ENCODE measurements around the gene CHTF8. TPM values are rescaled to one million over a fixed set of nuclear protein-coding genes. Genes with fewer than 3 reads are reported as not detected.

CHTF8 gene
- total RNA-seq, 2 experiments from 2014 or later = 25.8 to 28.5 TPM

- H3K9me3 ChIP-seq (ENCODE audit: control insufficient read depth in 1 of 2, insufficient read depth in 1 of 2, low read length in 2 of 2) = no peaks in the 10 kb centered on the region
- Mint-ChIP-seq H3K36me3 (ENCODE audit: low read depth) (no peaks in the 10 kb centered on the region), H3K27me3 (no peaks in the 10 kb centered on the region), H3K27ac (no peak overlapping the region), H3K9me3 (no peaks in the 10 kb centered on the region), H3K4me1 (ENCODE audit: low read depth) (no peaks in the 10 kb centered on the region), H3K4me3 (no peak overlapping the region)
- TF ChIP-seq CTCF (IDR thresholded peaks at IDR 0.05) = no peak
- H3K27me3 ChIP-seq (ENCODE audit: control insufficient read depth in 1 of 2, insufficient read depth in 2 of 2, low read length in 2 of 2) = no peaks in the 10 kb centered on the region
- H3K36me3 ChIP-seq (ENCODE audit: insufficient read depth, low read length) = no peaks in the 10 kb centered on the region
- ATAC-seq (ENCODE audit: poor library complexity) (no peak), DNase-seq (no peak)
- no peak overlapping the region for H3K27ac ChIP-seq (ENCODE audit: low read depth in 1 of 2, low read length in 2 of 2)
- no peak overlapping the region for H3K4me3 ChIP-seq (ENCODE audit: low read length)
- CTCF ChIA-PET = no interaction called here
- intact Hi-C loops (cut with DNase I, micrococcal nuclease) = no loop called here
- POLR2A ChIA-PET = no interaction called here
- H3K4me1 ChIP-seq (ENCODE audit: insufficient read depth, low read length) = no peaks in the 10 kb centered on the region
Observed at GRCh38 chr16:69095193-69095592, 37.2 kb downstream of the CHTF8 start.

GRCh38 chr16:69094501-69094900, 37.9 kb downstream of the CHTF8 start:
- Histone ChIP-seq H3K4me1 (ENCODE audit: insufficient read depth, low read length) (peaks cover 2% of the 10 kb centered on the region), H3K27ac (ENCODE audit: low read depth in 1 of 2, low read length in 2 of 2) (no peak overlapping the region), H3K4me3 (ENCODE audit: low read length) (no peak overlapping the region), H3K36me3 (ENCODE audit: insufficient read depth, low read length) (no peaks in the 10 kb centered on the region), H3K27me3 (ENCODE audit: control insufficient read depth in 1 of 2, insufficient read depth in 2 of 2, low read length in 2 of 2) (no peaks in the 10 kb centered on the region), H3K9me3 (ENCODE audit: control insufficient read depth in 1 of 2, insufficient read depth in 1 of 2, low read length in 2 of 2) (no peaks in the 10 kb centered on the region)
- DNase-seq (no peak), ATAC-seq (ENCODE audit: poor library complexity) (no peak)
- ChIA-PET CTCF (interaction anchor here (0.6 kb wide), 1 partner anchor 23 kb away, joined by 3 read pairs; no protein-coding TSS in a partner anchor), POLR2A (interaction anchor here (1.1 kb wide), 1 partner anchor 16 kb away, joined by 4 read pairs; no protein-coding TSS in a partner anchor)
- no peaks in the 10 kb centered on the region for H3K36me3 Mint-ChIP-seq (ENCODE audit: low read depth)
- H3K27me3 Mint-ChIP-seq = no peaks in the 10 kb centered on the region
- no peaks in the 10 kb centered on the region for H3K9me3 Mint-ChIP-seq
- no peaks in the 10 kb centered on the region for H3K4me1 Mint-ChIP-seq (ENCODE audit: low read depth)
- no peak for TF ChIP-seq CTCF (IDR thresholded peaks at IDR 0.05)
- intact Hi-C loops (cut with DNase I, micrococcal nuclease) = no loop called here
- H3K27ac Mint-ChIP-seq = no peak overlapping the region
- no peak overlapping the region for H3K4me3 Mint-ChIP-seq

- intact Hi-C loops (cut with DNase I, micrococcal nuclease) = no loop called here
- ATAC-seq (ENCODE audit: poor library complexity) = no peak
- Histone ChIP-seq H3K4me3 (ENCODE audit: low read length) (no peak overlapping the region), H3K36me3 (ENCODE audit: insufficient read depth, low read length) (no peaks in the 10 kb centered on the region), H3K27me3 (ENCODE audit: control insufficient read depth in 1 of 2, insufficient read depth in 2 of 2, low read length in 2 of 2) (no peaks in the 10 kb centered on the region), H3K9me3 (ENCODE audit: control insufficient read depth in 1 of 2, insufficient read depth in 1 of 2, low read length in 2 of 2) (no peaks in the 10 kb centered on the region), H3K27ac (ENCODE audit: low read depth in 1 of 2, low read length in 2 of 2) (no peak overlapping the region), H3K4me1 (ENCODE audit: insufficient read depth, low read length) (peaks cover 7% of the 10 kb centered on the region)
- Mint-ChIP-seq H3K27me3 (no peaks in the 10 kb centered on the region), H3K27ac (no peak overlapping the region), H3K4me3 (no peak overlapping the region), H3K36me3 (ENCODE audit: low read depth) (no peaks in the 10 kb centered on the region), H3K4me1 (ENCODE audit: low read depth) (no peaks in the 10 kb centered on the region), H3K9me3 (no peaks in the 10 kb centered on the region)
- CTCF ChIA-PET = interaction anchor here (0.6 kb wide), 1 partner anchor 23 kb away, joined by 3 read pairs; no protein-coding TSS in a partner anchor
- POLR2A ChIA-PET = interaction anchor here (1.1 kb wide), 1 partner anchor 15 kb away, joined by 4 read pairs; no protein-coding TSS in a partner anchor
- TF ChIP-seq CTCF (IDR thresholded peaks at IDR 0.05) = no peak
- DNase-seq = no peak
Observed at GRCh38 chr16:69093974-69094373, 38.4 kb downstream of the CHTF8 start.

All from CD4-positive, alpha-beta T cell (primary cell).